ENCODE data around the gene ARHGAP15.

DNA sequence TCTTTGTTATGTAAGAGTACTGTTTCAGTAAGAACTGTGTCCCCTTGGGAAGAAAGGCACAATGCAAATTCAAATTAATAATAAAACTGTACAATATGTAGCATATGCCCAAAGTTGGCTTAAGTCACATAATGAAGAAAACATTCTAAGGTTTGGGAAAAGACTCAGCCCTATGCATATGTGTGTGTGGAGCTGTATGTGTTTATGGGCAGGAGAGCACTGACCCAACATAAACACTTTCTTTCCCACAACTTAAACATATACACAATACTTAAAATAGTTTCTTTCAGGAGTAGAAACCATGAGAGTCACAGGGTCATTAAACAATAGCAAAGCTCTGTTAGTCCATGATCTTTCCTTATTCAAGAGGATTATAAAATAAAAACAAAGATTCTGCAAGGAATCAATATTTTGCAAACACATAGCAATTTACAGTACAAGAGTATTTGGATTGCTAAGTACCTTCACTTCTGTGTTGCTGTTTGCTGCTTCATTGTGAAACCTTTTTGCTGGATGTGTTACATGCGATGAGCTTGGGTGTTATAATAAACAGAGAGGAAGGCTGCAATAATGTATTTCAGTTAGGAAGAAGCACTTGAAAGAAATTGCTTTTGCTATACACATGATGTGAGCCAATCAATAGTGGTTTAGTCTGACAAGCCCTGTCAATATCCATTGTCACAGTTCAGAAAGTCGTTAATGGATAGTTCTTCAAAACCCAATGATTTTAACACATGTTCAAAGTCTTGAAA lies 347.3 kb downstream of the ARHGAP15 start:
- TF ChIP-seq POLR2AphosphoS5 (IDR thresholded peaks at IDR 0.05; ENCODE audit: low read depth, low read length) (no peak), TCF7L2 (IDR thresholded peaks at IDR 0.05; ENCODE audit: low read depth, low read length) (no peak)
